Neuronal stem cell (in vitro differentiated cells): ENCODE results near the gene CGB8.

ENCODE experiments used
- DNase-seq: peaks from one replicate; pipeline ENCODE4 v3.0.0-alpha.2; 2013; ENCODE audit warnings: low spot score
- H2AFZ ChIP-seq: one replicate; pipeline ENCODE4 v1.6.1; 2013; ENCODE audit warnings: mild to moderate bottlenecking, low read length, inconsistent platforms
- H2AK5ac ChIP-seq: 2 replicates; pipeline ENCODE4 v1.6.1; 2013; ENCODE audit warnings: low read depth, mild to moderate bottlenecking, inconsistent platforms, low read length, moderate library complexity, mixed read lengths
- H2BK120ac ChIP-seq: 2 replicates; pipeline ENCODE4 v1.6.1; 2013; ENCODE audit warnings: low read depth, mild to moderate bottlenecking, inconsistent platforms, low read length, moderate library complexity, mixed read lengths
- H2BK12ac ChIP-seq: one replicate; pipeline ENCODE4 v1.6.1; 2013; ENCODE audit warnings: low read length, inconsistent platforms
- H2BK15ac ChIP-seq: 2 replicates; pipeline ENCODE4 v1.6.1; 2013; ENCODE audit warnings: mild to moderate bottlenecking, low read length, inconsistent platforms, mixed read lengths
- H2BK5ac ChIP-seq: one replicate; pipeline ENCODE4 v1.6.1; 2013; ENCODE audit warnings: inconsistent platforms, mild to moderate bottlenecking, low read length, moderate library complexity
- H3K14ac ChIP-seq: one replicate; pipeline ENCODE4 v1.6.1; 2013; ENCODE audit warnings: low read length, inconsistent platforms
- H3K18ac ChIP-seq: 2 replicates; pipeline ENCODE4 v1.6.1; 2013; ENCODE audit warnings: low read length, inconsistent platforms
- H3K23ac ChIP-seq: 2 replicates; pipeline ENCODE4 v1.6.1; 2013; ENCODE audit warnings: low read depth, mild to moderate bottlenecking, mixed read lengths, low read length, inconsistent platforms; ENCODE audit not compliant: poor library complexity
- H3K27ac ChIP-seq: replicated peaks from 3 replicates; pipeline ENCODE4 v1.5.1; 2013; ENCODE audit warnings: low read length, inconsistent platforms
- H3K27me3 ChIP-seq, 3 experiments: 2 replicates each; pipeline ENCODE4 v1.6.1; 2013; ENCODE audit warnings: low read length in 3 of 3, mild to moderate bottlenecking in 2 of 3, inconsistent platforms in 1 of 3, low read depth in 1 of 3, mixed read lengths in 1 of 3, moderate library complexity in 1 of 3; ENCODE audit not compliant: control insufficient read depth in 3 of 3, insufficient read depth in 3 of 3
- H3K36me3 ChIP-seq, 2 donors: replicated peaks in 1 of 2; 2 replicates each; pipeline ENCODE4 v1.6.1; 2013; ENCODE audit warnings: low read length in 2 of 2; ENCODE audit not compliant: control insufficient read depth in 2 of 2, insufficient read depth in 2 of 2
- H3K4ac ChIP-seq: 2 replicates; pipeline ENCODE4 v1.6.1; 2013; ENCODE audit warnings: inconsistent platforms, mild to moderate bottlenecking, low read length, moderate library complexity
- H3K4me1 ChIP-seq, 2 donors: 1 replicate in 1 of 2; 2 replicates in 1 of 2; pipeline ENCODE4 v1.6.1; 2013; ENCODE audit warnings: low read length in 2 of 2, low read depth in 1 of 2; ENCODE audit not compliant: control insufficient read depth in 2 of 2, insufficient read depth in 1 of 2
- H3K4me2 ChIP-seq: one replicate; pipeline ENCODE4 v1.6.1; 2013; ENCODE audit warnings: mild to moderate bottlenecking, low read length, inconsistent platforms; ENCODE audit not compliant: insufficient read depth, poor library complexity, severe bottlenecking
- H3K4me3 ChIP-seq, 2 donors: 2 replicates each; pipeline ENCODE4 v1.5.1; 2013; ENCODE audit warnings: low read length in 2 of 2, mild to moderate bottlenecking in 2 of 2, inconsistent platforms in 1 of 2, moderate library complexity in 1 of 2
- H3K79me1 ChIP-seq: one replicate; pipeline ENCODE4 v1.6.1; 2013; ENCODE audit warnings: low read depth, mild to moderate bottlenecking, inconsistent platforms, low read length, moderate library complexity
- H3K9ac ChIP-seq: one replicate; pipeline ENCODE4 v1.6.1; 2013; ENCODE audit warnings: mild to moderate bottlenecking, low read depth, low read length, inconsistent platforms; ENCODE audit not compliant: poor library complexity
- H3K9me3 ChIP-seq, 2 donors: replicated peaks in 1 of 2; 2 replicates each; pipeline versions ENCODE3 to v1.6.1; 2013; ENCODE audit warnings: low read length in 2 of 2, mild to moderate bottlenecking in 2 of 2, inconsistent platforms in 1 of 2, low read depth in 1 of 2, mixed read lengths in 1 of 2, moderate library complexity in 1 of 2; ENCODE audit not compliant: control insufficient read depth in 2 of 2, insufficient read depth in 1 of 2
- H4K8ac ChIP-seq: one replicate; pipeline ENCODE4 v1.6.1; 2013; ENCODE audit warnings: low read depth, mild to moderate bottlenecking, inconsistent platforms, low read length, moderate library complexity
- H4K91ac ChIP-seq: one replicate; pipeline ENCODE4 v1.6.1; 2013; ENCODE audit warnings: low read length, low read depth, mild to moderate bottlenecking, inconsistent platforms; ENCODE audit not compliant: poor library complexity
- WGBS, 2 donors: extraction: QIAGEN DNeasy Blood & Tissue Kit; methylation state at CpG; one replicate each; pipeline ENCODE4 v1.1.7; 2013; ENCODE audit warnings: missing lambda C conversion rate in 2 of 2, mixed read lengths in 1 of 2; ENCODE audit not compliant: insufficient read length in 2 of 2, insufficient replicate concordance in 1 of 2; ENCODE audit errors: extremely low coverage in 2 of 2; 5-methylcytosine and 5-hydroxymethylcytosine counted together

Gene CGB8

GRCh38 chr19:49006905-49007304, 42.0 kb downstream of the CGB8 start:
- Histone ChIP-seq H3K36me3 (peaks cover 56 to 83% of the 10 kb centered on the region in 2 donors), H3K9me3 (no peaks in the 10 kb centered on the region), H2AK5ac (no peak overlapping the region), H3K4ac (no peak overlapping the region), H2AFZ (no peak overlapping the region), H4K91ac (no peak overlapping the region), H3K79me1 (peaks cover 5% of the 10 kb centered on the region), H3K9ac (no peak overlapping the region), H3K4me3 (no peak overlapping the region), H3K23ac (no peak overlapping the region), H3K27me3 (peaks cover 0 to 2% (median 0%) of the 10 kb centered on the region in 3 experiments), H4K8ac (no peak overlapping the region), H3K4me2 (no peak overlapping the region), H3K18ac (peak overlapping the region; percentile 38), H3K27ac (no peak overlapping the region), H3K14ac (no peak overlapping the region), H2BK15ac (no peak overlapping the region), H3K4me1 (no peaks in the 10 kb centered on the region), H2BK120ac (no peak overlapping the region), H2BK5ac (no peak overlapping the region), H2BK12ac (no peak overlapping the region)
- no peak for DNase-seq
- WGBS, 2 donors: no CpG with 5 or more reads among the region's 22 CpGs

GRCh38 chr19:49004964-49005614, 43.8 kb downstream of the CGB8 start:
- H3K18ac ChIP-seq: no peak overlapping the region
- no peak overlapping the region for H3K9ac ChIP-seq
- no peaks in the 10 kb centered on the region for H3K9me3 ChIP-seq
- DNase-seq: no peak
- no peak overlapping the region for H2BK15ac ChIP-seq
- H3K4me1 ChIP-seq: no peaks in the 10 kb centered on the region
- H2AK5ac ChIP-seq: no peak overlapping the region
- peaks cover 3% of the 10 kb centered on the region for H3K79me1 ChIP-seq
- no peak overlapping the region for H2BK120ac ChIP-seq
- H4K91ac ChIP-seq: no peak overlapping the region
- H3K27me3 ChIP-seq: peaks cover 0 to 2% (median 0%) of the 10 kb centered on the region in 3 experiments
- WGBS, 2 donors: no CpG with 5 or more reads among the region's 7 CpGs
- peaks cover 45 to 72% of the 10 kb centered on the region in 2 donors for H3K36me3 ChIP-seq
- H2BK12ac ChIP-seq: no peak overlapping the region
- H3K4me2 ChIP-seq: no peak overlapping the region
- no peak overlapping the region for H2BK5ac ChIP-seq
- no peak overlapping the region for H3K4me3 ChIP-seq
- no peak overlapping the region for H3K14ac ChIP-seq
- H4K8ac ChIP-seq: no peak overlapping the region
- no peak overlapping the region for H2AFZ ChIP-seq
- no peak overlapping the region for H3K23ac ChIP-seq
- no peak overlapping the region for H3K27ac ChIP-seq
- H3K4ac ChIP-seq: no peak overlapping the region

- no peak overlapping the region for H2BK15ac ChIP-seq
- H2BK12ac ChIP-seq: no peak overlapping the region
- H3K4me1 ChIP-seq: no peaks in the 10 kb centered on the region
- no peak overlapping the region for H3K4me2 ChIP-seq
- H3K27me3 ChIP-seq: peaks cover 0 to 2% (median 0%) of the 10 kb centered on the region in 3 experiments
- no peak overlapping the region for H2AK5ac ChIP-seq
- no peak overlapping the region for H3K23ac ChIP-seq
- no peak overlapping the region for H3K4ac ChIP-seq
- H3K9ac ChIP-seq: no peak overlapping the region
- peaks cover 3% of the 10 kb centered on the region for H3K79me1 ChIP-seq
- no peak overlapping the region for H4K8ac ChIP-seq
- no peak overlapping the region for H3K14ac ChIP-seq
- peaks cover 37 to 65% of the 10 kb centered on the region in 2 donors for H3K36me3 ChIP-seq
- no peak for DNase-seq
- H2BK5ac ChIP-seq: no peak overlapping the region
- H2AFZ ChIP-seq: no peak overlapping the region
- H3K27ac ChIP-seq: no peak overlapping the region
- H3K4me3 ChIP-seq: no peak overlapping the region
- H3K9me3 ChIP-seq: no peaks in the 10 kb centered on the region
- no peak overlapping the region for H3K18ac ChIP-seq
- WGBS, 2 donors: no CpG with 5 or more reads among the region's 15 CpGs
- H2BK120ac ChIP-seq: no peak overlapping the region
- no peak overlapping the region for H4K91ac ChIP-seq
These were observed 44.8 kb downstream of the CGB8 start for GRCh38 chr19:49004133-49004532.

- Histone ChIP-seq H3K36me3 (peaks cover 13 to 34% of the 10 kb centered on the region in 2 donors), H4K8ac (no peak overlapping the region), H3K23ac (peak overlapping the region; percentile 8), H3K9ac (no peak overlapping the region), H2AK5ac (no peak overlapping the region), H2BK12ac (no peak overlapping the region), H2BK5ac (no peak overlapping the region), H3K14ac (no peak overlapping the region), H3K4me3 (no peak overlapping the region), H3K4ac (no peak overlapping the region), H3K79me1 (peaks cover 2% of the 10 kb centered on the region), H2BK120ac (no peak overlapping the region), H3K4me2 (no peak overlapping the region), H2AFZ (no peak overlapping the region), H3K9me3 (no peaks in the 10 kb centered on the region), H4K91ac (no peak overlapping the region), H3K27me3 (no peaks in the 10 kb centered on the region), H3K4me1 (peaks cover 2 to 4% of the 10 kb centered on the region in 2 donors), H3K27ac (no peak overlapping the region), H2BK15ac (no peak overlapping the region), H3K18ac (no peak overlapping the region)
- WGBS, 2 donors: no CpG with 5 or more reads among the region's 16 CpGs
- peak; percentile 65 for DNase-seq
These were observed 49.2 kb downstream of the CGB8 start for GRCh38 chr19:48999481-49000325.
